Measurements from ENCODE around the gene AGXT2.

Gene AGXT2

GRCh38 chr5:35035271-35035670, 12.5 kb downstream of the AGXT2 start:
- no peak for DNase-seq (ENCODE audit: low read depth)
- no peak for TF ChIP-seq POLR2A (IDR thresholded peaks at IDR 0.05; ENCODE audit: extremely low read depth, insufficient read length)
- no peak for TF ChIP-seq MAX (IDR thresholded peaks at IDR 0.05; ENCODE audit: low read depth, low read length)
- no peak for TF ChIP-seq CTCF (IDR thresholded peaks at IDR 0.05; ENCODE audit: low read depth, low read length)
- no peak for TF ChIP-seq MYC (IDR thresholded peaks at IDR 0.05; ENCODE audit: low read depth, low read length)
- no peak overlapping the region for H3K4me3 ChIP-seq (ENCODE audit: low read depth, low read length)

GRCh38 chr5:35032356-35032755, 15.4 kb downstream of the AGXT2 start:
- no peak overlapping the region for H3K4me3 ChIP-seq (ENCODE audit: low read depth, low read length)
- DNase-seq (ENCODE audit: low read depth), result no peak
- TF ChIP-seq POLR2A (IDR thresholded peaks at IDR 0.05; ENCODE audit: extremely low read depth, insufficient read length), result no peak
- no peak for TF ChIP-seq MYC (IDR thresholded peaks at IDR 0.05; ENCODE audit: low read depth, low read length)
- TF ChIP-seq CTCF (IDR thresholded peaks at IDR 0.05; ENCODE audit: low read depth, low read length), result no peak
- TF ChIP-seq MAX (IDR thresholded peaks at IDR 0.05; ENCODE audit: low read depth, low read length), result no peak

- H3K4me3 ChIP-seq (ENCODE audit: low read depth, low read length), result no peak overlapping the region
- DNase-seq (ENCODE audit: low read depth), result no peak
- TF ChIP-seq CTCF (IDR thresholded peaks at IDR 0.05; ENCODE audit: low read depth, low read length) (no peak), MAX (IDR thresholded peaks at IDR 0.05; ENCODE audit: low read depth, low read length) (no peak), MYC (IDR thresholded peaks at IDR 0.05; ENCODE audit: low read depth, low read length) (no peak), POLR2A (IDR thresholded peaks at IDR 0.05; ENCODE audit: extremely low read depth, insufficient read length) (no peak)
Observed at GRCh38 chr5:35031276-35031675, 16.5 kb downstream of the AGXT2 start.

GRCh38 chr5:35030426-35031100, 17.2 kb downstream of the AGXT2 start:
- peak; percentile 30 for DNase-seq (ENCODE audit: low read depth)
- no peak for TF ChIP-seq MAX (IDR thresholded peaks at IDR 0.05; ENCODE audit: low read depth, low read length)
- no peak for TF ChIP-seq CTCF (IDR thresholded peaks at IDR 0.05; ENCODE audit: low read depth, low read length)
- no peak for TF ChIP-seq POLR2A (IDR thresholded peaks at IDR 0.05; ENCODE audit: extremely low read depth, insufficient read length)
- TF ChIP-seq MYC (IDR thresholded peaks at IDR 0.05; ENCODE audit: low read depth, low read length), result no peak
- H3K4me3 ChIP-seq (ENCODE audit: low read depth, low read length), result no peak overlapping the region

- no peak overlapping the region for H3K4me3 ChIP-seq (ENCODE audit: low read depth, low read length)
- TF ChIP-seq MYC (IDR thresholded peaks at IDR 0.05; ENCODE audit: low read depth, low read length) (no peak), CTCF (IDR thresholded peaks at IDR 0.05; ENCODE audit: low read depth, low read length) (no peak), MAX (IDR thresholded peaks at IDR 0.05; ENCODE audit: low read depth, low read length) (no peak), POLR2A (IDR thresholded peaks at IDR 0.05; ENCODE audit: extremely low read depth, insufficient read length) (no peak)
- DNase-seq (ENCODE audit: low read depth), result no peak
Observed at GRCh38 chr5:35029333-35029732, 18.4 kb downstream of the AGXT2 start.
